NCI-H2107 treated with DMSO at 0.1 percent for 48 hours (cell line): Measurements from ENCODE around the gene ANKLE2.
"Not testable (repeated sequence)": the region's sequence is repeated elsewhere in the genome, so short reads cannot be mapped to it uniquely, and the experiment has no call there.

Source experiments
- DNase-seq: peaks from one replicate; lab custom pipeline; 2025; ENCODE audit not compliant: unreplicated experiment; lab: John Stamatoyannopoulos, UW

Gene ANKLE2

DNA sequence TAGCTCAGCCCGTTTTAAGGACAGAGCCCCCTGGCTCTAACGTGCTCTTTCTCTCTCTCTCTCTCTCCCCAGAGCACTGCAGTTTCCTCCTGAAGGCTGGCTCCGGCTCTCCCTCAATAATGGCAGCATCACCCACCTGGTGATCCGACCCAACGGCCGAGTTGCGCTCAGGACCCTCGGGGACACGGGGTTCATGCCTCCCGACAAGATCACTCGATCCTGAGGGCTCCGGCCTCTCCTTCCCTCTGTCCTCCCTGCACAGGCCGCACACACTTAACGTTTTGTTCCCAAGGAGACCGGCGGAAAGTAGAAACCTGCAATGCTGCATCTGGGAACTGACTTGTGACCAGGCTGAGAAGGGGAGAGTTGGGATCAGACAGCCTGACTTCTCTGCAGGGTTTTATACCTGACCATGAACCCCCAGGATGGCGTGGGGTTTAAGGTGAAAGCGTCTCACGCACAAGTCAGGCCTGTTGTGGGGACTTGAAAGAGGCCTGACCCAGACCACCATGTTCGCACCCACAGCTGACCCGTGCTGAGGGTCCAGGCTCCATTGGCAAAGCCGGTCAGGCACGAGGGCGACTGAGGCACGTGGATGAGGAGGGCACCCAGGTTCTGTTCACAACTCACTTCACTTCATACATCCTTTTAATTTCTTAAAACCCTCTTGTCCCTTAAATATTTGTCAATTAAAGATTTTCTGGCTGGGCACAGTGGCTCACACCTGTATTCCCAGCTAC lies 40.9 kb downstream of the ANKLE2 start:
- no peak for DNase-seq

DNA sequence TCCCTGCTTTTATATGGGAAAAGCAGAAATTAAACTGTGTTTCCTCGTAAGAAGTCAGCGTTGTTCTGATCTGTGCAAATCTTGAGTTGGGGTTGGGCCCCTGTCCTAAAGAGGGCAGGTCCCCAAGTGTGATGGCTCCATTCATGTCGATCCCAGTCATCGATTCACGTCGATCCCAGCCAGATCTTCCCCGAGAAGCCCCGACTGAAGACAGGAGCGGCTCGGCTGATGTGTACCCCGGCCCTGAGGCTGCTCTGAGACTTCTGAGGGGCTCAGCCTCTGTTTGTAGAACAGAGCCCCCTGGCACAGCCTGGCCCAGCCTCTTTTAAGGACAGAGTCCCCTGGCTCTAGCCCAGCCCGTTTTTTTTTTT lies 41.7 kb downstream of the ANKLE2 start:
- DNase-seq: no peak

DNA sequence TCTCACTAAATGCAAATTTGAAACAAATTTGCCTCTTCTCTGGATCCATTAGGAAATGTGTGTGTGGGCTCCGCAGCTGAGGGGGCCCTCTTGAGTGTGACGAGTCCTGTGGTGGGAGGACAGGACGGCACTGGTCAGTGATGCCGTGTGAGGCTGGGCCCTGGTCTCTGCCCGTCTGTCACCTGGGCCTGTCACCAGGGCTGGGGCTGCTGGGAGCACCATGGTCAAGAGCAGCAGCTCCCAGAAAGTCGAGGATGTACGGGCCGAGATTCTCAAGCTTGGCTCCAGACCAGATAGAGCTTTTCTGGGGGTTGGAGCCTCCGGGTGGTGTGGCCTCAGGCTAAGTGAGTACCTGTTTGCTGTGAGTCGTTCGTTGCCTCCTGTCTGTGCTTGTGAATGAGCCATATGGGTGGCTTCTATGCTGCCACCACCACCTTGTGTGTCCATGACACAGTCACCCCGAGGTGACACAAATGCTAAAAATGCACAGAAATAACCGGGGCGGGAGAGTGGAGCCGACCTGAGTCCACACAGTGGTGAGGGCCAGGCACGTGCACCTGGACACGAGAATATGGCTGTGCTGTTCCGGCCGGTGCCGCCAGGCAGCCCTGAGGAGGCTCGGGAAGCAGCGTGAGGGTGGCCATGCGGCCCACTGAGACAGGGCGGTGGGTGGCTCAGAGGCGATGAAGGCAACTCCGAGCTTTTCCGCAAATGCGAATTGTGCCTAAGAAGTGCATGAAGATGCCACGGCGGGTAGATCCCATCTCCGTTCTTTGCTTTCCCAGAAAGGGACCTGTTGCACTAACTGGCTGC lies 42.3 kb downstream of the ANKLE2 start:
- no peak for DNase-seq

DNA sequence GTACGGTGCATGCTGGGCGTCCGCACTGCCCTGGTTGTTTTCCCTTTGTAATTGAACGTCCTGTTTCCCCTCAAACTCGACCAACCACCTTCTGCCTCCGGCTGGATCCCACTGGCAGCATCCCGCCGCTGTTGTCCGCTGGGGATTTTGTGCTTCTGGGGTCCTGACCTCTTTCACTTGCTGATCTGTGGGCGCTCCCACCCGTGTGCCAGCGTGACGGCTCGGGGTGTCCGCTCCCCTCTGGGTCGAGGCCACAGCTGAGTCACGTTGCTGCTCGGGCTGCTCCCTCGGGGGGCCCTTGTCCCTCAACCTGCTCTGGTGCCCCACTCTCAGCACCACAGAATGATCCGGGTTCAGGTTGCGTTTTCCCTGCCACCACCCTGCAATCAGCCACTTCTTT lies 43.0 kb downstream of the ANKLE2 start:
- DNase-seq: no peak

DNA sequence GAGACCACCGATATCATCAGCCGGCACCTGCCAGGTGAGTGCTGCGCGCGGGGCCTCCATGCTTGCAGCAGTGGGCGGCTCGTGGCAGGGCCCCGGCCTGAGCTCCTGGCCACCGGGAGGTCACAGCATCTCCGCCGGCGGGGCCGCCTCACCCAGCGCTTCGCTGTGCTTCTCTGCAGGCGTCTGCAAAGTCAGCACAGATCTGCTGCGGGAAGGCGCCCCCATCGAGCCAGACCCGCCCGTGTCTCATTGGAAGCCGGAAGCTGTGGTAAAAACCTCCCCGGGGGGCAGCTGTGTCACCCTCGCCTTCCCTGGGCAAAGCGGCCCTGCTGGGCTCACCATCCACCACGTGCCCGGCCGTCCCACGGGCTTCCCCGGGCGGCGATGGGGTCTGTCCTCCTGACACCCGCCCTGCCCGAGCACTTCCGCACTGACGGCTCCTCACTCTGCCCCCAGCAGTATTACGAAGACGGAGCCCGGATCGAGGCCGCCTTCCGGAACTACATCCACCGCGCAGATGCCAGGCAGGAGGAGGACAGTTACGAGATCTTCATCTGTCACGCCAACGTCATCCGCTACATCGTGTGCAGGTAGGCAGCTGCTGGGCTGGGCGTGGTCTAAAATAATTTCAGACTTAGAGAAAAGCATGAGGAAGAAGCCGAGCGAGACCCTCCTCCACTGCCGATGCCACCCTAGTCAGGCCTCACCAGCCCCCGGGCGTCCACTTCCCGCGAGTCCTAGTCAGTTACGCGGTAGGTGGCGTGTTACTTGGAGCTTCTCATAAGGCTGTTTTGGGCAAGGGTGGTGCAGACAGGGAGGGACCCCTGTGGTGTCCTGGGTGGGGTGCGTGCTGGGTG lies 43.9 kb downstream of the ANKLE2 start:
- no peak for DNase-seq

DNA sequence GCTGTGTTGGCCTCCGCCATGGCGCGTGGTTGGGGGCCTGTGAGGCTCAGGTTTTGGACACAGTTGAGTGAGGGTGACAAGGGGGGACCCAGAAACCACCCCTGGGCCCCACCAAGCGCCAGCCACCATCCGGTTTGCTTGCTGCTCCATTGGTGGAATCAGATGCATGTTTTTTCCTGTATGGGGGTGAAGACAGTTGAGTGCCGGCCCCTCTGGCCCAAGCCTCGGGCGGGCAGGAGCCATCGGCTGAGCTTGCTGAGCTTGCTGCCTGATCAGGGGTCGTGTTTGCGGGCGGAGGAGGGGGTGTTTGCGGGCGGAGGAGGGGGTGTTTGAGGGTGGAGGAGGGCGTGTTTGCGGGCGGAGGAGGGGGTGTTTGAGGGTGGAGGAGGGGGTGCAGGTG lies 44.6 kb downstream of the ANKLE2 start:
- DNase-seq: no peak

DNA sequence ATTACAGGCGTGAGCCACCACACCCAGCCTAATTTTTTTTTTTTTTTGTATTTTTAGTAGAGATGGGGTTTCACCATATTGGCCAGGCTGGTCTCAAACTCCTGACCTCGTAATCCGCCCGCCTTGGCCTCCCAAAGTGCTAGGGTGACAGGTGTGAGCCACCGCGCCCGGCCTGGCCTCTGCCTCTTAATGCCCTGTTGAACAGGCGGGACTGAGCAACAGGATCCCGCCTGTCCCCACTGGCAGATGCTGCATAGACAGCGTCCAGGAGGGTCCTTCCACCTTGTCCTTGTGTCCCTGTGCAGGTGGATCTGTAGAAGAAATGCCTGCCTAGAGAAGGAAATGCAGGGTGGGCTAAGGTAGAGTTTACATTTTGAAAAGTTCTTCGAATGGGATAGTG lies 45.3 kb downstream of the ANKLE2 start:
- no peak for DNase-seq

DNA sequence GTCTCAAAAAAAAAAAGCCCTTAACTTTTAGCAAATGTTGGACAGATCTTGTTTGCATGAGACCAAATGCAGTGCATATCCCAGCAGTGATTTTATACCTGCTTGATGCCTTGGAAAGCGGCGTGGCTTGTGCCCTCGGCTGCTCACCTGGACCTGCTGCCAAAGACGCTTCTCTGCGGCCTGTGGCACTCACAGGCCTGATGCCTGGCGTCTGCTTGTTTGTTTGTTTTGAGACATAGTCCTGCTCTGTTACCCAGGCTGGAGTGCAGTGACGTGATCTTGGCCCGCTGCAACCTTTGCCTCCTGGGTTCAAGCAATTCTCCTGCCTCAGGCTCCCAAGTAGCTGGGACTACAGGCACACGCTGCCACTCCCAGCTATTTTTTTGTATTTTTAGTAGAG lies 45.8 kb downstream of the ANKLE2 start:
- DNase-seq: no peak

DNA sequence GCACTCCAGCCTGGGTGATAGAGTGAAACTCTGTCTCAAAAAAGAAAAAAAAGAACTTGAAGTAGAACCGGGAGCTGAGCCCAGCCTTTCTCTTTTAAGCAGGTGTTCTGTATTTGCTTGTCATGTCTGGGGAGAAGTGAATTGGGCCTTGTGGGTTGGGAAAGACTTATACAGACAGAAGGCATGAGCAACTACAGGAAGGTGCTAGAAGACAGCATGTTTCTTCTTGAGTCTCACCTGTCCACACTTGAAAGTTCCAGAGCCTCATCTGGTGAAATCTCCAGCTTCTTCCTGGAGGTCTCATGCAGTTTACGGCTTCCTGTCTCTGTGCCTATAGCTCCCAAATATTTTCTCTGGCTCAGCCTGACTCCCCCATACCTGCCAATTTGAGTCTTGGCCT lies 48.5 kb downstream of the ANKLE2 start:
- no peak for DNase-seq

DNA sequence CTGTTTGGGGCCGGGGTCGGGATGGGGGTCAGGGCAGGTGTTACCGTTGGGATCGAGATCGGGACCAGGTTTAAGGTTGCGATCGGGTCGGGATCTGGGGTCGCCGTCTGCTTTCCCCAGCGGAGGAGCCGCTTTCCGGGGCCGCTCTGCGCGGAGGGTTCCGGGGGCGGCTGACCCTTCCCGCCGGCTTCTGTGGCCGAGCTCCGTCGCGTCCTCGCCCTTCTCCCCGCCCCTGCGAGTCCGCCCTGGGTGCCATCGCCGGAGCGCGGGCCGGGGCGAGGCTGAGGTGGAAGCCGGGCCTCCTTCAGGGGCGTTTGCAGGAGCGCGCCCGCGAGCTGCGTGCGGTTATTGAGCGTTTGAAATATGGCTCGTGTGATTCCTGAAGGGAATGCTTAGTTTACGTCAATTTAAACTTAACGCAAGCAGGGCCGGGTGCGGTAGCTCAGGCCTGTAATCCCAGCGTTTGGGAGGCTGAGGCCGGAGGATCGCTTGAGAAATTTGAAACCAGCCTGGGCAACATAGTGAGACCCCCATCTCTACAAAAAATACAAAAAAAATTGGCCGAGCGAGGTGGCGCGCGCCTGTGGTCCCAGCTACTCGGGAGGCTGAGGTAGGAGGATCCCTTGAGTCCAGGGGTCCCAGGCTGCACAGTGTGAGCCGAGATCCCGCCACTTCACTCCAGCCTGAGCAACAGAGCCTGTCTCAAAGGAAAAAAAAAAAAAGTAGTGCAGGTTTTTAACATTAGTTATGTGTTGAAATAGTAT lies 50.4 kb downstream of the ANKLE2 start:
- no peak for DNase-seq

DNA sequence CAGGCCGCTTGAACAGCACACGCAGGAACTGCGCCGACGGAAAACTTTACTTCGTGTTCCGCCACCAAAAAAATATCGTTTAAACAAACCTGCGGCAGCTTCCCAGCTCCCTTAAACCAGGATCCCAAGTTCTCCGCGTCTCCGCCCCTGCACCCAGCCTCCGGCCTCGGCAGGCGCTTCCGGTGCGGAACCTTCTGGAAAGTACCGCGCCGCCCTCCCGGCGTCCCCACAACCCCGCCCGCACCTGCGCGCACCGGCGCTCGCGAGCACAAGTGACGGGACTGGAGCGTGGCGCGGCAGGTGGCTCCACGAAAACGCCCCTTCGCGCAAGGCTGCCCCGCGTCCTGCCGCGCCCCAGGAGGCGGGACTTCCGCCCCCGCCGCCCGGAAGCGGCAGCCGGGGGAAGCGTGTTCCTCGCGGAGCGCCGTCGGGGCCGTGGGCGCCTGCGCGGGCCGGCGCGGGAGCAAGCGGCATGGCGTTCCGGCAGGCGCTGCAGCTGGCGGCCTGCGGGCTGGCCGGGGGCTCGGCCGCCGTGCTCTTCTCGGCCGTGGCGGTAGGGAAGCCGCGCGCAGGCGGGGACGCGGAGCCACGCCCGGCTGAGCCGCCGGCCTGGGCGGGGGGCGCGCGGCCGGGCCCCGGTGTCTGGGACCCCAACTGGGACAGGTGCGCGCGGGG lies 51.1 kb downstream of the ANKLE2 start, which contains the start of gene PGAM5:
Gene PGAM5, plus strand, starts transcription at position 438 of the 675 bp plus-strand sequence. Its CDS starts 35 bp downstream, at position 473.
- DNase-seq: peak; percentile 35

DNA sequence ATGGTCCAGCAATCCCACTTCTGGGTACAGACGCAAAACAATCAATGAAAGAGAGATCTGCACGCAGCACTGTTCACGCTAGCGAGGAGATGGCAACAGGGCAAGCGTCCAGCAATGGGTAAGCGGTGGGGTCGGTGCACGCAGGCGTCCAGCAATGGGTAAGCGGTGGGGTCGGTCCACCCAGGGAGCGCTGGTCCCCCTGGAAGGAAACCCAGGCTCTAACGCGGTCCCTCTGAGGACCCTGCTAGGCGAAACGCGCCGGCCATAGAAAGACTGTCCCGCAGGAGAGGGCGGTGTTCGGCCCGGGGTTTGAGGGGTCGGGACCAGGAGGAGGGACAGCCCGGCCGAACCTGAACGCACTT lies 51.6 kb downstream of the ANKLE2 start:
- DNase-seq: no peak

DNA sequence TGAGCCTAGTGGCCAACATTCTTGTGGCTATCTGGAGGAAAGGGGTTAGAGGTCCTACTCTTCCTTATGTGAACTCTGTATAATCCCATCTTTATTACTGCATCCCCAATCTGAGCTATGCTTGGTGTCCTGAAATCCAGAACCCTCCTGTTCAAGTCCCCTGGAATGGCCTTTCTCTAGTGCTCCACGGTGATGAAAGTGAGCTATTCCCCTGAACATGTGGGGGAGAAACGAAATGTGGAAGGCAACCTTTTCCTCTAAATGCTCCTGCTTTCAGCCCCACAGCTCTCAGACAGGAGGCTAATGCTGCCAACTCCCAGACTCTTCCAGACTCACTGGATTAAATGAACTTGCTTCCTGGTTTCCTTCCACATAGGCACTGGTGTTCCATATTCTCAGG lies 53.5 kb downstream of the ANKLE2 start:
- no peak for DNase-seq

DNA sequence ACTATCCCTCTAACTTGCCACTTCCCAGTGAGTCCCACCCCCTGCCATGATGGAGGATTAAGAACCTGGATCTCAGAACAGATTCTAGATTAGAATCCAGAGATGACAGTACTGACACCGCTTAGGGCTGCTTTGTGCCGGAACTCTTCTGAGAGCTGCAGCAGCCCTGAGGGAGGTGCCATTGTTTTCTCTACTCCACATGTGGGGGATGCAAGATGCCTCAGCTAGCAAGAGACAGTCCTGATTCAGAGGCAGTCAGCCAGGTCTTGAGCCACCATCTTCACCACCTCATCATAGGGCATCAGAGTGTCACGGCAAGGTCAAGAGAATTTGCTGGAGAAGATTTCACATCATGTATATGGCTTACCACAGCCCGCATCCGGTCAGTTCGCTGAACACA lies 54.4 kb downstream of the ANKLE2 start:
- DNase-seq: no peak

DNA sequence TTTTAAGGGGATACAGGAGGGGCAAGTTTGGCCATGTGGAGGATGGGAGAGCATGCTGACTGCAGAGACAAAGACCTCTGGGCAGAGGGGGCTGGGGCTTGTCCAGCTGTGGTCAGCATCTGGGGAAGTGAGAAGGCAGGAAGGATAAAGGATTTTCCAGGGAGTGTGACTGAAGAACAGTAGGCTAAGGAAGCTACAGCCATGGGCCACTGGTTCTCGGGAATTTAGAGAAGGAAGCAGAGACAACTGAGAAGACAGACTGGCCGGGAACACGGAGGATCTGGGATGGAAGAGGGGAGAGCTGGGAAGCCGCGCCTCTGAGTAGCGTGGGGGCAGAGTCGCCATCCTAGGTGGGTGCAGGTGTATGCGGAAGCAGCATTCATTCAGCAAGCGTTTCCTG lies 58.0 kb downstream of the ANKLE2 start:
- no peak for DNase-seq

DNA sequence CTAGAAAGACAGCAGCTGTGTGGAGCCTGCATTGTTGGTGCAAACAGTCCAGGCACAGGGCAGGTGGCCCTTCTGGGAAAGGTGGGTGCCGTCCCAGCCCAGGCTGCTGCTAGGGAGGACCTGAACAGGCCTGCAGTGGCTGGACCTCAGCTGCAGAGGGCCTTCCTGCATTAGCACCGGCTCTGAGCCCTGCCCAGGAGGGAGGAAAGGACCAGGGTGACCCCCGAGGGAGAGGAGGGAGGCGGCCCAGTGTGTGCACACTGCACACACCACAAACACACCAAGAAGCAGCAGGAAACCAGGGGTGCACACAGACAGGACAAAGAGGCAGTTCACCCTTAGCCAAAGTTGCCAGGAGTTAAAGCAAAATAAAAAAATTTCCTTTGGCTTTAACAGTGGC lies 59.0 kb downstream of the ANKLE2 start:
- DNase-seq: no peak

DNA sequence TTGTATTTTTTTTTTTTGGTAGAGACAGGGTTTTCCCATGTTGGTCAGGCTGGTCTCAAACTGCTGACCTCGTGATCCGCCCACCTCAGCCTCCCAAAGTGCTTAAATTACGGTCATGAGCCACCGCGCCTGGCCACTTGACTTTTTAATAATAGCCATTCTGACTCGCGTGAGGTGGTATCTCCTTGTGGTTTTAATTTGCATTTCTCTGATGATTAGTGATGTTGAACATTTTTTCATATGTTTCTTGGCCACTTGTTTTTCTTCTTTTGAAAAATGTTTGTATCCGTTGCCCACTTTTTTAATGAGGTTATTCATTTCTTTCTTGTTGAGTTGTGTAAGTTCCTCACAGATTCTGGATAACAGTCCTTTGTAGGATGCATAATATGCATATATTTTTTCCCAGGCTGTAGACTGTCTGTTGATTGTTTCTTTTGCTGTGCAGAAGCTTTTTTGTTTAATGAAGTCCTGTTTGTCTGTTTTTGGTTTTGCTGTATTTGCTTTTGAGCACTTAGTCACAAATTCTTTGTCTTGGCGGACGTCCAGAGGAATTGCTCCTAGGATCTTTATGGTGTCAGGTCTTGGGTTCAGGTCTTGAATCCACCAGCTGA lies 61.3 kb downstream of the ANKLE2 start:
- no peak for DNase-seq

DNA sequence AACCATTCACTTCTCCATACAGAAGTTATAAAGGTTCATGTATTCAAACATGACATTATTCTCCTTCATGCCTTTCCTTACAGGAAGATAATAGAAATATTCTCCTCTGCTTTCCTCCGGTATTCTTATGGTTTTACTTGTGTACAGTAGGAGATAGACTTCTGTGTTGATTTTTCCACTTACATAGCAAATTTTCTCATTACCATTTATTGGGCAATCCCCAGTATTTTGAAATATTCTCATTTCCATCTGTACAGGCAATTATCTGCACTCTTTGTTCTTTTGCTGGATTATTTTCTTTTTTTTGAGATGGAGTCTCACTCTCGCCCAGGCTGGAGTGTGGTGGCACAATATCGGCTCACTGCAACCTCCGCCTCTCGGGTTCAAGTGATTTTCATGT lies 63.3 kb downstream of the ANKLE2 start:
- DNase-seq: no peak

DNA sequence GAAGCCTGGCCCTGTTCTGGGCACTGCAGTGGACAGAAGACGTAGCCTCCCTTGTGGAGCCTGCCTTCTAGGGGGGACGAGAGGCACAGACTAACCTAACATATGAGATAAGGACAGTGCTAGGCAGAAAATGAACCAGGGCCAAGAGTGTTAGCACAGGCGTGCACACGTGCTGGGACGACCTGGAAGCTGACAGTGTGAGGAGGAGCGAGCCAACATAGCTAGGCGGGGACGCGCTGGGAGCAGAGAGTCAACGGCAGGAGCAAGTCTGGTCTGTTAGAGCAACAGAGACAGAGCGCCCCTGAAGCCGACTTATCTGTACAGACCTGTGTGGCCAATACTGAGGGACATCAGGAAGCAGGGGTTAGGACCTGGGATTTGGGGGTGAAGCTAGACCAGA lies 66.2 kb downstream of the ANKLE2 start:
- DNase-seq: no peak

DNA sequence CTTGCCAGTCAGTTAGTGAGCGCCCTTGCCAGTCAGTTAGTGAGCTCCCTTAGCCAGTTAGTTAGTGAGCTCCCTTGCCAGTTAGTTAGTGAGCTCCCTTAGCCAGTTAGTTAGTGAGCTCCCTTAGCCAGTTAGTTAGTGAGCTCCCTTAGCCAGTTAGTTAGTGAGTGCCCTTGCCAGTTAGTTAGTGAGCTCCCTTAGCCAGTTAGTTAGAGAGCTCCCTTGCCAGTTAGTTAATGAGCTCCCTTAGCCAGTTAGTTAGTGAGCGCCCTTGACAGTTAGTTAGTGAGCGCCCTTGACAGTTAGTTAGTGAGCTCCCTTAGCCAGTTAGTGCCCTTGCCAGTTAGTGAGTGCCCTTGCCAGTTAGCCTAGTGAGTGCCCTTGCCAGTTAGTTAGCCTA lies 66.7 kb downstream of the ANKLE2 start:
- DNase-seq: not testable (repeated sequence)
